ENCODE results near the gene SIRT4.

Gene SIRT4

GRCh38 chr12:120278137-120279069 lies 23.7 kb upstream of the SIRT4 start:
- DNase-seq (ENCODE audit: low read depth in 2 of 2) = no peak

GRCh38 chr12:120283318-120283717 lies 18.8 kb upstream of the SIRT4 start:
- DNase-seq (ENCODE audit: low read depth in 2 of 2) = no peak

- no peak for DNase-seq (ENCODE audit: low read depth in 2 of 2)
Observed at GRCh38 chr12:120284381-120284780, 17.7 kb upstream of the SIRT4 start.

GRCh38 chr12:120286768-120287490 lies 15.2 kb upstream of the SIRT4 start:
- no peak for DNase-seq (ENCODE audit: low read depth in 2 of 2)

GRCh38 chr12:120287491-120287890 lies 14.6 kb upstream of the SIRT4 start:
- DNase-seq (ENCODE audit: low read depth in 2 of 2) = no peak

GRCh38 chr12:120290609-120291305 lies 11.4 kb upstream of the SIRT4 start:
- no peak for DNase-seq (ENCODE audit: low read depth in 2 of 2)

- no peak for DNase-seq (ENCODE audit: low read depth in 2 of 2)
Observed at GRCh38 chr12:120292411-120292660, 9.8 kb upstream of the SIRT4 start.

GRCh38 chr12:120292661-120293531 lies 9.2 kb upstream of the SIRT4 start, which contains the start of gene RNU4-1:
TSS of gene RNU4-1 (minus strand) at chr12:120293237.
- peak; percentile 46 to 55 for DNase-seq (ENCODE audit: low read depth in 2 of 2)

GRCh38 chr12:120314220-120314619 lies 12.1 kb downstream of the SIRT4 start:
- DNase-seq (ENCODE audit: low read depth in 2 of 2) = no peak

GRCh38 chr12:120316798-120317223 lies 14.7 kb downstream of the SIRT4 start:
- DNase-seq (ENCODE audit: low read depth in 2 of 2) = no peak

GRCh38 chr12:120317224-120318105 lies 15.3 kb downstream of the SIRT4 start:
- peak; percentile 99 to 100 for DNase-seq (ENCODE audit: low read depth in 2 of 2)

GRCh38 chr12:120321382-120322202 lies 19.5 kb downstream of the SIRT4 start:
- DNase-seq (ENCODE audit: low read depth in 2 of 2) = no peak

GRCh38 chr12:120323772-120324171 lies 21.7 kb downstream of the SIRT4 start:
- DNase-seq (ENCODE audit: low read depth in 2 of 2) = no peak

GRCh38 chr12:120324841-120325417 lies 22.8 kb downstream of the SIRT4 start:
- DNase-seq (ENCODE audit: low read depth in 2 of 2) = no peak

- no peak for DNase-seq (ENCODE audit: low read depth in 2 of 2)
Observed at GRCh38 chr12:120327593-120327992, 25.5 kb downstream of the SIRT4 start, which contains the start of gene PLA2G1B. TSS of gene PLA2G1B (minus strand) at chr12:120327779. CDS start at chr12:120327753, 26 bp downstream.

GRCh38 chr12:120328228-120328627 lies 26.1 kb downstream of the SIRT4 start:
- no peak for DNase-seq (ENCODE audit: low read depth in 2 of 2)

- DNase-seq (ENCODE audit: low read depth in 2 of 2) = no peak
Observed at GRCh38 chr12:120331390-120331789, 29.3 kb downstream of the SIRT4 start.

- no peak for DNase-seq (ENCODE audit: low read depth in 2 of 2)
Observed at GRCh38 chr12:120332041-120332440, 29.9 kb downstream of the SIRT4 start.

- DNase-seq (ENCODE audit: low read depth in 2 of 2) = no peak
Observed at GRCh38 chr12:120332523-120332922, 30.4 kb downstream of the SIRT4 start.
